Endothelial cell of umbilical vein (primary cell): ENCODE results near the gene ETHE1. TPM values are rescaled to one million over a fixed set of nuclear protein-coding genes. Genes with fewer than 3 reads are reported as not detected.

ENCODE experiments used
- BruUV-seq: library from RNA; stranded (reverse); fragments of 400-500 nt; replicated peaks from 2 replicates; lab custom pipeline; 2021; lab: Mats Ljungman, UMichigan
- CTCF ChIA-PET: fragments of 300-600, 350-600 bp; sonication (Branson Sonifier 250); formaldehyde crosslinking; loops from one replicate; lab custom pipeline; 2021; ENCODE audit warnings: antibody characterized with exemption, inconsistent platforms; lab: Charles Lee
- POLR2A ChIA-PET: fragments of 300-600, 350-600 bp; sonication (Branson Sonifier 250); formaldehyde crosslinking; loops from one replicate; lab custom pipeline; 2021; ENCODE audit warnings: antibody characterized with exemption, inconsistent platforms; lab: Charles Lee
- DNase-seq: peaks from one replicate; pipeline ENCODE4 v3.0.0-alpha.2; 2011; ENCODE audit warnings: low read depth, low spot score
- FAIRE-seq: peaks from 2 replicates; lab custom pipeline; 2011; peaks lifted over from hg19 to GRCh38; lab: Jason Lieb, UNC
- H2AFZ ChIP-seq: 2 replicates; pipeline ENCODE4 v1.6.0; 2012; ENCODE audit warnings: low read depth, low read length, control low read depth, inconsistent platforms
- H3K27ac ChIP-seq: 2 replicates; pipeline ENCODE4 v1.5.1; 2011; ENCODE audit warnings: low read depth, mild to moderate bottlenecking, control low read depth, low read length, moderate library complexity; ENCODE audit not compliant: insufficient read depth
- H3K27me3 ChIP-seq, 2 experiments: 2 replicates each; pipeline versions ENCODE4 v1.6.0 to v1.6.1; 2011; ENCODE audit warnings: low read length in 2 of 2, mixed read lengths in 1 of 2; ENCODE audit not compliant: control insufficient read depth in 2 of 2, insufficient read depth in 2 of 2
- H3K36me3 ChIP-seq, 2 experiments: 2 replicates in 1 of 2; 3 replicates in 1 of 2; pipeline ENCODE4 v1.5.1; 2011; ENCODE audit warnings: low read length in 2 of 2, mild to moderate bottlenecking in 1 of 2, moderate library complexity in 1 of 2; ENCODE audit not compliant: control insufficient read depth in 2 of 2, insufficient read depth in 2 of 2; ENCODE audit errors: extremely low read depth in 1 of 2
- H3K4me1 ChIP-seq: 3 replicates; pipeline ENCODE4 v1.5.1; 2011; ENCODE audit warnings: mild to moderate bottlenecking, low read length; ENCODE audit not compliant: control insufficient read depth, insufficient read depth; ENCODE audit errors: extremely low read depth
- H3K4me2 ChIP-seq: 2 replicates; pipeline ENCODE4 v1.6.1; 2011; ENCODE audit warnings: low read length, control low read depth, mixed read lengths; ENCODE audit not compliant: insufficient read depth
- H3K4me3 ChIP-seq, 3 experiments: fragments of 200-600 bp in 1 of 3; sonication (generic), shearing (Covaris generic) in 1 of 3; replicated peaks in 1 of 3; 2 replicates each; pipeline ENCODE4 v1.5.1; 2011 to 2016; ENCODE audit warnings: control low read depth in 3 of 3, low read length in 3 of 3, mild to moderate bottlenecking in 2 of 3, inconsistent platforms in 1 of 3, low read depth in 1 of 3, moderate library complexity in 1 of 3; ENCODE audit not compliant: insufficient read depth in 1 of 3
- H3K79me2 ChIP-seq: 2 replicates; pipeline ENCODE4 v1.6.0; 2012; ENCODE audit warnings: low read length, inconsistent platforms; ENCODE audit not compliant: control insufficient read depth, insufficient read depth
- H3K9ac ChIP-seq: replicated peaks from 2 replicates; pipeline ENCODE3; 2011; ENCODE audit warnings: low read length, control low read depth; ENCODE audit not compliant: insufficient read depth; ENCODE audit errors: extremely low read depth
- H3K9me1 ChIP-seq: replicated peaks from 3 replicates; pipeline ENCODE4 v1.6.0; 2011; ENCODE audit warnings: mild to moderate bottlenecking, low read length; ENCODE audit not compliant: control insufficient read depth, insufficient read depth; ENCODE audit errors: extremely low read depth
- H3K9me3 ChIP-seq: replicated peaks from 2 replicates; pipeline ENCODE4 v1.5.1; 2012; ENCODE audit warnings: low read length, inconsistent platforms; ENCODE audit not compliant: control insufficient read depth, insufficient read depth
- H4K20me1 ChIP-seq: replicated peaks from 2 replicates; pipeline ENCODE3; 2011; ENCODE audit warnings: mild to moderate bottlenecking, low read length; ENCODE audit not compliant: control insufficient read depth, insufficient read depth; ENCODE audit errors: extremely low read depth
- EZH2 ChIP-seq: IDR thresholded peaks from 2 replicates; pipeline ENCODE4 v1.6.1; 2012; ENCODE audit warnings: borderline replicate concordance, low read depth, mild to moderate bottlenecking, moderate library complexity, low read length, inconsistent platforms; ENCODE audit not compliant: severe bottlenecking
- FOS ChIP-seq: IDR thresholded peaks from 2 replicates; pipeline ENCODE4 v1.6.1; 2011; ENCODE audit warnings: mild to moderate bottlenecking, low read length, moderate library complexity, borderline replicate concordance; ENCODE audit not compliant: insufficient read depth
- GATA2 ChIP-seq: IDR thresholded peaks from 2 replicates; pipeline ENCODE4 v1.7.0; 2011; ENCODE audit warnings: low read depth, mild to moderate bottlenecking, moderate library complexity, mixed read lengths, low read length; ENCODE audit not compliant: insufficient read length, insufficient read depth
- JUN ChIP-seq: IDR thresholded peaks from 2 replicates; pipeline ENCODE4 v1.6.1; 2011; ENCODE audit warnings: borderline replicate concordance, low read depth; ENCODE audit not compliant: insufficient read length, insufficient read depth
- MYC ChIP-seq: IDR thresholded peaks from one replicate; pipeline ENCODE4 v1.6.1; 2011; ENCODE audit warnings: mild to moderate bottlenecking, low read depth, low read length
- POLR2A ChIP-seq: IDR thresholded peaks from 2 replicates; pipeline ENCODE4 v1.6.1; 2012; ENCODE audit warnings: low read depth, mild to moderate bottlenecking, control low read depth, low read length
- POLR2AphosphoS5 ChIP-seq: IDR thresholded peaks from 2 replicates; pipeline ENCODE4 v1.6.1; 2012; ENCODE audit warnings: low read depth, mild to moderate bottlenecking, control low read depth, low read length, moderate library complexity; ENCODE audit not compliant: insufficient read depth
- dilution Hi-C: fragments of 300-500 bp; cut with MboI; formaldehyde crosslinking; loops from one replicate; pipeline ENCODE4 v1.15.0; 2019; ENCODE audit warnings: low sequenced_read_pairs; ENCODE audit not compliant: extremely low pct_ligation_motif_present
- intact Hi-C: fragments of 100-400 bp; cut with micrococcal nuclease; formaldehyde crosslinking; loops from one replicate; pipeline ENCODE4 v1.10.0; 2022
- polyA plus RNA-seq, 4 experiments: library from polyadenylated mRNA; depleted of rRNA in 3 of 4; stranded (reverse) in 3 of 4; unstranded in 1 of 4; fragments of >200 nt; gene quantifications; 2 replicates each; pipeline versions ENCODE4 v1.2.1 to v1.2.3, GENCODE V29; 2011 to 2012; ENCODE audit warnings: missing spikeins in 1 of 4
- total RNA-seq: library from RNA; stranded (reverse); gene quantifications from 2 replicates; pipeline ENCODE4 v1.2.3, GENCODE V29; 2021
- TF ChIP-seq, protein P1 (sequence below): IDR thresholded peaks from 2 replicates; pipeline ENCODE4 v1.6.1; 2011; ENCODE audit not compliant: insufficient read depth, insufficient read length
- TF ChIP-seq, protein P2 (sequence below), 2 donors: IDR thresholded peaks; 1 replicate in 1 of 2; 2 replicates in 1 of 2; pipeline ENCODE4 v1.5.1; 2011; ENCODE audit warnings: low read length in 2 of 2, mild to moderate bottlenecking in 2 of 2, moderate library complexity in 2 of 2, control low read depth in 1 of 2, inconsistent platforms in 1 of 2, low read depth in 1 of 2; ENCODE audit not compliant: insufficient read depth in 1 of 2; ENCODE audit errors: extremely low read depth in 1 of 2

ETHE1 gene
- total and polyA plus RNA-seq, 2 donors (not counting 3 experiments of a cell fraction or from before 2014, with no cell fraction given) = 34.5 to 124 TPM

DNA sequence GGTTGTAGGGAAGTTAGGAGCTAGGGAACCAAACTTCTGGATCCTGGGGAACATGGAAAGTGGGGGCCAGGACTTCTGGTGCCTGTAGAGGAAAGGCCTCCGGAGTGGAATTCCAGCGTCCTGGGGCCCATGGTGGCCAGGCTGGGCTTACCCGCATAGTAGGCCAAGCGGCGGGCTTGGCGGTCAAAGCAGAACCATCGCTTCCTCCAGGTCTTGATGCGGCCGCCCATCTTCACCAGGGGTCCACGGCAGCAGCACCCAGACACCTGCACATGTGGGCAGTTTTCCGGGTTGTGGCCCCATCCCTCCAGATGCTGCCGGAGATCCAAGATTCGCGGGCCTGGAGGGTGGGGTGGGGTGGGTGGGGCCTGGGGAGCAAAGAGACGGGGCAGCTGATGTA lies 47.8 kb downstream of the ETHE1 start:
- POLR2A ChIA-PET = no interaction called here

More for the DNA sequence above, 47.8 kb downstream of the ETHE1 start:
- H3K4me3 ChIP-seq = no peak overlapping the region
- CTCF ChIA-PET = interaction anchor here (1.0 to 2.6 kb wide), 4 partner anchors 11 to 46 kb away, joined by 3 to 13 read pairs (median 3); no protein-coding TSS in a partner anchor
- H3K36me3 ChIP-seq = peaks cover 0 to 2% of the 10 kb centered on the region in 2 experiments
- no TSS peak for BruUV-seq
- H3K4me1 ChIP-seq = peaks cover 11% of the 10 kb centered on the region
- TF ChIP-seq JUN = no peak
- TF ChIP-seq EZH2 = no peak
- TF ChIP-seq, protein P1, sequence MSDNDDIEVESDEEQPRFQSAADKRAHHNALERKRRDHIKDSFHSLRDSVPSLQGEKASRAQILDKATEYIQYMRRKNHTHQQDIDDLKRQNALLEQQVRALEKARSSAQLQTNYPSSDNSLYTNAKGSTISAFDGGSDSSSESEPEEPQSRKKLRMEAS = no peak
- no peak for TF ChIP-seq POLR2AphosphoS5
- TF ChIP-seq MYC = no peak
- TF ChIP-seq, protein P2, sequence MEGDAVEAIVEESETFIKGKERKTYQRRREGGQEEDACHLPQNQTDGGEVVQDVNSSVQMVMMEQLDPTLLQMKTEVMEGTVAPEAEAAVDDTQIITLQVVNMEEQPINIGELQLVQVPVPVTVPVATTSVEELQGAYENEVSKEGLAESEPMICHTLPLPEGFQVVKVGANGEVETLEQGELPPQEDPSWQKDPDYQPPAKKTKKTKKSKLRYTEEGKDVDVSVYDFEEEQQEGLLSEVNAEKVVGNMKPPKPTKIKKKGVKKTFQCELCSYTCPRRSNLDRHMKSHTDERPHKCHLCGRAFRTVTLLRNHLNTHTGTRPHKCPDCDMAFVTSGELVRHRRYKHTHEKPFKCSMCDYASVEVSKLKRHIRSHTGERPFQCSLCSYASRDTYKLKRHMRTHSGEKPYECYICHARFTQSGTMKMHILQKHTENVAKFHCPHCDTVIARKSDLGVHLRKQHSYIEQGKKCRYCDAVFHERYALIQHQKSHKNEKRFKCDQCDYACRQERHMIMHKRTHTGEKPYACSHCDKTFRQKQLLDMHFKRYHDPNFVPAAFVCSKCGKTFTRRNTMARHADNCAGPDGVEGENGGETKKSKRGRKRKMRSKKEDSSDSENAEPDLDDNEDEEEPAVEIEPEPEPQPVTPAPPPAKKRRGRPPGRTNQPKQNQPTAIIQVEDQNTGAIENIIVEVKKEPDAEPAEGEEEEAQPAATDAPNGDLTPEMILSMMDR (IDR thresholded peaks at IDR 0.05; ENCODE audit: extremely low read depth in 1 of 2, insufficient read depth in 1 of 2, low read depth in 1 of 2, low read length in 2 of 2) = no peak
- TF ChIP-seq POLR2A = no peak
- TF ChIP-seq FOS = no peak
- no peak for TF ChIP-seq GATA2
- DNase-seq = no peak
- no peak for FAIRE-seq
- H3K9ac ChIP-seq = no peak overlapping the region
- no peaks in the 10 kb centered on the region for H3K79me2 ChIP-seq
- intact Hi-C loops = no loop called here
- H3K9me1 ChIP-seq = no peaks in the 10 kb centered on the region
- no peak overlapping the region for H3K27ac ChIP-seq
- no peak overlapping the region for H3K4me2 ChIP-seq
- dilution Hi-C loops = no loop called here
- no peaks in the 10 kb centered on the region for H3K9me3 ChIP-seq
- H2AFZ ChIP-seq = no peak overlapping the region
- no peaks in the 10 kb centered on the region for H3K27me3 ChIP-seq
- H4K20me1 ChIP-seq = no peaks in the 10 kb centered on the region
